ENCODE results near the gene ABCC3.

Gene ABCC3

GRCh38 chr17:50691550-50692447 is 57.1 kb downstream of the ABCC3 start:
- no peak for TF ChIP-seq CTCF (IDR thresholded peaks at IDR 0.05; ENCODE audit: extremely low read depth, missing control alignments)
- no peak for DNase-seq (ENCODE audit: low spot score)

GRCh38 chr17:50692448-50693035 is 57.9 kb downstream of the ABCC3 start:
- TF ChIP-seq CTCF (IDR thresholded peaks at IDR 0.05; ENCODE audit: extremely low read depth, missing control alignments) = no peak
- DNase-seq (ENCODE audit: low spot score) = no peak

DNA sequence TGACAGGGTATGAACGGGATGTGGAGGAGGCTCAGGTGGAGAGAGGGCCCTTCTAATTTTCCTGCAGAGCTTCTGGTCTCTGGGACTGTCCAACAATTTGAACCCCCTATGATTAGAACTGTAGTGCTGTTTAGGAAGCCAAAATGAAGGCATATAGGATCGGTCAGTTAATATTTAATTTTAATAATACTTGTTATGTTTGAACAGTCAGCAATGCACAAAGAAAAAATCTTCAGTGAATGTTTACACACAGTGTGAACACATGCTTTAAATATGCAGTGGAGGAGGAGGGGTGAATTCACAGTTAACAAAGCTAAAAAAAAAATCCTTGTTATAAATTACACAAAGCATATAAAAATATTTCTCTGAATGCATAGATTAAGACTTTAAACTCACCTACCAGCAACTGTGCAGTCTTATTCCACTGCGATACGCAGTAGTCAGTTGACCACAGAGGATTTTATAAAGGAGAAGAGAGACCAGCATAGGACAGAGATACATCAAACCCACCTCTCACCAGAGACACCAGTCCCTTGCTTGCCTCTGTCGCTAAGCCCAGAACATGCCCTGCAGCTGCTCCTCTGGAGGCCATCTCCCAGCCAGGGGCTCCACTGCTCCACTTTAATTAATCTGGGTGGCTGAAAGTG is 58.5 kb downstream of the ABCC3 start:
- TF ChIP-seq CTCF (IDR thresholded peaks at IDR 0.05; ENCODE audit: extremely low read depth, missing control alignments) = no peak
- DNase-seq (ENCODE audit: low spot score) = no peak

- no peak for DNase-seq (ENCODE audit: low spot score)
- no peak for TF ChIP-seq CTCF (IDR thresholded peaks at IDR 0.05; ENCODE audit: extremely low read depth, missing control alignments)
Observed at GRCh38 chr17:50696365-50696879, 61.7 kb downstream of the ABCC3 start.

DNA sequence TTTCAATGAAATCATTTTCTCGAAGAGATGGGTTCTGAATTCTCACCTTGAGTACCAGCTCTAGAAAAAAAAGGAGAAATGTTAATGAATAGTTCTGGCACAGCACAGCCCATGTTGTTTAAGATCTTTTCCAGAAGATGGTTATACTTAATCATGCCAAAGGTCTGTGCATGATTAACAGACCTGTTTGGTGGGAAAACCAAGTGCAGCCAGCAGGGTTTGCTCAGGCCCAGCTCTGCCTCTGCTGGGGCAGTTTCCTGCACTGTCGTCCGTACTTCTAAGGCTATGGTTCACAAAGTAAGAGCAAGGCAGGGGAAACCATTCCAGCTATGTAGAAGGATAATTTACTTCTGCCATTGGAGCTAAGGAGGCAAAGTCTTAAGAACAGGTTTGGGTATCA is 62.4 kb downstream of the ABCC3 start:
- no peak for TF ChIP-seq CTCF (IDR thresholded peaks at IDR 0.05; ENCODE audit: extremely low read depth, missing control alignments)
- no peak for DNase-seq (ENCODE audit: low spot score)

DNA sequence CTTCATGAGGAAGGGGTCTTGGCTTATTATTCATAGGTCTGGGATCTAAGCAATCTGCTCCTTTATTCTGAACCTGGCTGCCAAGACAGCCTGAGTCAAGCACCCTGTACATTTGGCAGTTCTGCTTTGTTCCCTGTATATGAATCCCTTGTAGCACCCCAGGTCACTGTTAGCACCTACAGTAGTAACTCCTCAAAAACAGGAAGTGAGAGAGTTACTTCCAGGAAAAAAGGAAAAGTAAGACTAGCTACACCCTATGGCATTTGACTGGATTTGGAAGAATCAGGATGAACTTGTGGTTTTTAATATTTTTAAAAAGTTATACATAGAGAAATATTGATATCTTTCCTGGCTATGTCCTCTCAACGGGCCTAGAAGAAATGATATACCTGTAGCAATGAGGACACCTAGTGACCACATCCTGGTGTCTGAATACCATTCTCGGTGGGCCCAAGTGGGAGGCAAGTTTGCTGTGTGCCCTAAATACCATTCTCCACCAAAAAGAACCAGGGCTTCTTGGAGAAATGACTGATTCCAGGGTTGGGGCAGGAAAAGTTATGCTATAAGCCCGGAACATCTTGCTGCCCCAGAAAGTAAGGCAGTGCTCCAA is 63.1 kb downstream of the ABCC3 start:
- no peak for DNase-seq (ENCODE audit: low spot score)
- TF ChIP-seq CTCF (IDR thresholded peaks at IDR 0.05; ENCODE audit: extremely low read depth, missing control alignments) = no peak
